HEK293T (cell line): ENCODE data around the gene MVB12B.

Source experiments
- BHLHE40 ChIP-seq: fragments of 450-650 bp; IDR thresholded peaks from 2 replicates; pipeline ENCODE4 v1.6.1; 2016; ENCODE audit warnings: mild to moderate bottlenecking, moderate library complexity, borderline replicate concordance
- CTBP1 ChIP-seq: fragments of 450-650 bp; IDR thresholded peaks from 2 replicates; pipeline ENCODE4 v1.6.1; 2016; ENCODE audit warnings: borderline replicate concordance
- ELF4 ChIP-seq: fragments of 450-650 bp; IDR thresholded peaks from 2 replicates; pipeline ENCODE4 v1.6.1; 2017; ENCODE audit warnings: antibody characterized with exemption
- FOXM1 ChIP-seq: fragments of 450-650 bp; IDR thresholded peaks from 2 replicates; pipeline ENCODE4 v1.6.1; 2017; ENCODE audit warnings: mild to moderate bottlenecking, borderline replicate concordance
- HDGF ChIP-seq: fragments of 450-650 bp; IDR thresholded peaks from 2 replicates; pipeline ENCODE4 v1.6.1; 2017; ENCODE audit warnings: antibody characterized with exemption, borderline replicate concordance
- NFRKB ChIP-seq: fragments of 450-650 bp; IDR thresholded peaks from 2 replicates; pipeline ENCODE4 v1.6.1; 2016; ENCODE audit warnings: mild to moderate bottlenecking, moderate library complexity
- SP1 ChIP-seq: fragments of 450-650 bp; IDR thresholded peaks from 2 replicates; pipeline ENCODE4 v1.6.1; 2017
- SUZ12 ChIP-seq: fragments of 450-650 bp; IDR thresholded peaks from 2 replicates; pipeline ENCODE4 v1.6.1; 2016; ENCODE audit warnings: mild to moderate bottlenecking
- ZNF384 ChIP-seq: fragments of 450-650 bp; IDR thresholded peaks from 2 replicates; pipeline ENCODE4 v1.6.1; 2016
- TF ChIP-seq, protein P1 (sequence below): fragments of 450-650 bp; IDR thresholded peaks from 2 replicates; pipeline ENCODE4 v1.6.1; 2016

DNA sequence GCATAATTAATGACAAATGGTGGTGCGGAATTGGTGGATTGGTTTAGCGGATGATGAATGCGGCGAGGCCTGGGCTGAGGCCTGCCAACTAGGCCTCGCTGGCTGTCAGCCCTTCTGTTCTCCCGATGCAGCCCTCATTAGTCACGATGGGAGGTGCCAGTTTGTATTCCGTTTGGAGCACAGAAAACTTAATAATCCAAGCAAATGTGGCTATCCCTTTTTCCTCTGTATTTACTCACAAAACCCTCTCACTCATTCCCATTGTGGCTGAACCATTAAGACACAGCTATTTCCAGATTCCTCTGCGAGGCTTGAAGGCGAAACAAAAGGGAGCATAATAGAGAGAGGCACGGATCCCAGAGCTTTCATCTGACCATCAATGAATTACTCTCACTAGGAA is 114.3 kb downstream of the MVB12B start:
- TF ChIP-seq SP1 (no peak), FOXM1 (no peak), ZNF384 (no peak), NFRKB (no peak), HDGF (no peak), SUZ12 (no peak), ELF4 (no peak), CTBP1 (no peak), BHLHE40 (no peak)
- TF ChIP-seq, protein P1, sequence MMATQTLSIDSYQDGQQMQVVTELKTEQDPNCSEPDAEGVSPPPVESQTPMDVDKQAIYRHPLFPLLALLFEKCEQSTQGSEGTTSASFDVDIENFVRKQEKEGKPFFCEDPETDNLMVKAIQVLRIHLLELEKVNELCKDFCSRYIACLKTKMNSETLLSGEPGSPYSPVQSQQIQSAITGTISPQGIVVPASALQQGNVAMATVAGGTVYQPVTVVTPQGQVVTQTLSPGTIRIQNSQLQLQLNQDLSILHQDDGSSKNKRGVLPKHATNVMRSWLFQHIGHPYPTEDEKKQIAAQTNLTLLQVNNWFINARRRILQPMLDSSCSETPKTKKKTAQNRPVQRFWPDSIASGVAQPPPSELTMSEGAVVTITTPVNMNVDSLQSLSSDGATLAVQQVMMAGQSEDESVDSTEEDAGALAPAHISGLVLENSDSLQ: no peak
